ENCODE measurements around the gene ARHGEF3.

The ARHGEF3 gene

GRCh38 chr3:56684029-56684428 is 117.7 kb downstream of the ARHGEF3 start:
- Histone ChIP-seq H3K36me3 (ENCODE audit: control insufficient read depth, insufficient read depth, low read length) (no peaks in the 10 kb centered on the region), H3K27me3 (replicated peaks; ENCODE audit: control insufficient read depth, insufficient read depth, low read length) (no peaks in the 10 kb centered on the region), H3K4me3 (replicated peaks; ENCODE audit: low read depth, low read length) (no peak overlapping the region)
- no peak for DNase-seq (ENCODE audit: extremely low read depth, insufficient read length)
- TF ChIP-seq, protein P1, sequence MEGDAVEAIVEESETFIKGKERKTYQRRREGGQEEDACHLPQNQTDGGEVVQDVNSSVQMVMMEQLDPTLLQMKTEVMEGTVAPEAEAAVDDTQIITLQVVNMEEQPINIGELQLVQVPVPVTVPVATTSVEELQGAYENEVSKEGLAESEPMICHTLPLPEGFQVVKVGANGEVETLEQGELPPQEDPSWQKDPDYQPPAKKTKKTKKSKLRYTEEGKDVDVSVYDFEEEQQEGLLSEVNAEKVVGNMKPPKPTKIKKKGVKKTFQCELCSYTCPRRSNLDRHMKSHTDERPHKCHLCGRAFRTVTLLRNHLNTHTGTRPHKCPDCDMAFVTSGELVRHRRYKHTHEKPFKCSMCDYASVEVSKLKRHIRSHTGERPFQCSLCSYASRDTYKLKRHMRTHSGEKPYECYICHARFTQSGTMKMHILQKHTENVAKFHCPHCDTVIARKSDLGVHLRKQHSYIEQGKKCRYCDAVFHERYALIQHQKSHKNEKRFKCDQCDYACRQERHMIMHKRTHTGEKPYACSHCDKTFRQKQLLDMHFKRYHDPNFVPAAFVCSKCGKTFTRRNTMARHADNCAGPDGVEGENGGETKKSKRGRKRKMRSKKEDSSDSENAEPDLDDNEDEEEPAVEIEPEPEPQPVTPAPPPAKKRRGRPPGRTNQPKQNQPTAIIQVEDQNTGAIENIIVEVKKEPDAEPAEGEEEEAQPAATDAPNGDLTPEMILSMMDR (IDR thresholded peaks at IDR 0.05; ENCODE audit: insufficient read depth, low read length, poor library complexity, severe bottlenecking) = no peak

- H3K27me3 ChIP-seq (replicated peaks; ENCODE audit: control insufficient read depth, insufficient read depth, low read length) = no peaks in the 10 kb centered on the region
- DNase-seq (ENCODE audit: extremely low read depth, insufficient read length) = peak; percentile 95
- H3K4me3 ChIP-seq (replicated peaks; ENCODE audit: low read depth, low read length) = peak within 1 kb of the TSS; percentile 87
- TF ChIP-seq, protein P1 (IDR thresholded peaks at IDR 0.05; ENCODE audit: insufficient read depth, low read length, poor library complexity, severe bottlenecking) = no peak
- H3K36me3 ChIP-seq (ENCODE audit: control insufficient read depth, insufficient read depth, low read length) = no peaks in the 10 kb centered on the region
These were observed 118.5 kb downstream of the ARHGEF3 start, which contains the start of gene TASOR for GRCh38 chr3:56683122-56683817. TASOR (minus strand) TSS chr3:56683265; CDS start chr3:56683006, 259 bp downstream.

DNA sequence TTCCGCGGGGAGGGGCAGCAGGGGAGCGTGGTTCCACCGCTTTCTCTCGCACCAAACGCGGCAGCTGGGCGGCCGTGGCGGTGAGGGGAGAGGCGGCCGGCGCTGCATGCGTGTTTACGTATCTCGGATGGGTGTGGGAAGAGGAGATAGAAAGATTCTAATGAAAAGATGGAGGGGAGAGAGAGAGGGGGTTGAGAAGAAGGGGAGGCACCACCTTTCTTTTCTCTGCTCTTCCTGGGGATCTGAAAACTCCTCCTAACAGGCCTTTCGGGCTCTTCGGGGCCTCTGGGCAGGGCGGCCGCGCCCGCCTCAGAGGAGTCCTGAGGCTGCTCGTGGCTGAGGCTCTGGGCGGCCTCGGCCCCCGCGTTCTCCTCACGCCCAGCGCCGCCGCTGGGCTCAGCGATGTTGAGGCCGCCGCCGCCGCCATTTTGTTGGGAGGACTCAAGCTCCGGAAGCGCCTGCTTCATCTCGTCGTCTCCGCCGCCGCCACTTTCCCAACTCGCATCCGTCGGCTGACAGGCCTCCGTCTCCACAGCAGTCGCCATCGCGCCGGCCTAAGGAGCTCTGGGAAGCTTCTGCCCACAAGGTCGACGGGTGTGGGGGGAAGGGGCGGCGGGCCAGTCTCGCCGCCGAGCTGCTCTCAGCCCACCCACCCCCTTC is 119.2 kb downstream of the ARHGEF3 start:
- Histone ChIP-seq H3K27me3 (replicated peaks; ENCODE audit: control insufficient read depth, insufficient read depth, low read length) (no peaks in the 10 kb centered on the region), H3K4me3 (replicated peaks; ENCODE audit: low read depth, low read length) (peak overlapping the region; percentile 87), H3K36me3 (ENCODE audit: control insufficient read depth, insufficient read depth, low read length) (no peaks in the 10 kb centered on the region)
- peak; percentile 89 for DNase-seq (ENCODE audit: extremely low read depth, insufficient read length)
- TF ChIP-seq, protein P1 (IDR thresholded peaks at IDR 0.05; ENCODE audit: insufficient read depth, low read length, poor library complexity, severe bottlenecking) = no peak

GRCh38 chr3:56681984-56682461 is 119.7 kb downstream of the ARHGEF3 start:
- H3K36me3 ChIP-seq (ENCODE audit: control insufficient read depth, insufficient read depth, low read length) = no peaks in the 10 kb centered on the region
- no peaks in the 10 kb centered on the region for H3K27me3 ChIP-seq (replicated peaks; ENCODE audit: control insufficient read depth, insufficient read depth, low read length)
- DNase-seq (ENCODE audit: extremely low read depth, insufficient read length) = no peak
- H3K4me3 ChIP-seq (replicated peaks; ENCODE audit: low read depth, low read length) = peak overlapping the region; percentile 87
- TF ChIP-seq, protein P1 (IDR thresholded peaks at IDR 0.05; ENCODE audit: insufficient read depth, low read length, poor library complexity, severe bottlenecking) = no peak

- H3K4me3 ChIP-seq (replicated peaks; ENCODE audit: low read depth, low read length) = peak overlapping the region; percentile 87
- TF ChIP-seq, protein P1 (IDR thresholded peaks at IDR 0.05; ENCODE audit: insufficient read depth, low read length, poor library complexity, severe bottlenecking) = no peak
- H3K36me3 ChIP-seq (ENCODE audit: control insufficient read depth, insufficient read depth, low read length) = no peaks in the 10 kb centered on the region
- H3K27me3 ChIP-seq (replicated peaks; ENCODE audit: control insufficient read depth, insufficient read depth, low read length) = no peaks in the 10 kb centered on the region
- DNase-seq (ENCODE audit: extremely low read depth, insufficient read length) = no peak
These were observed 121.6 kb downstream of the ARHGEF3 start for GRCh38 chr3:56680054-56680580.
